Stomach (tissue), 4 donors: ENCODE results near the gene CYP27C1.

Source experiments
- CTCF ChIP-seq, 7 experiments: fragments of 450-650 bp in 4 of 7; fragments of 200-600 bp in 3 of 7; sonication (generic) in 3 of 7; IDR thresholded peaks; one replicate each; pipeline ENCODE4 v1.5.1; 2016 to 2019; ENCODE audit warnings: antibody characterized with exemption in 7 of 7, control low read depth in 2 of 7, mild to moderate bottlenecking in 1 of 7
- POLR2A ChIP-seq, 4 donors: fragments of 450-650 bp; IDR thresholded peaks; one replicate each; pipeline ENCODE4 v1.6.1; 2016; ENCODE audit warnings: antibody characterized with exemption in 4 of 4, control low read depth in 2 of 4, mild to moderate bottlenecking in 1 of 4, moderate library complexity in 1 of 4

- TF ChIP-seq POLR2A (IDR thresholded peaks at IDR 0.05) (no peak), CTCF (IDR thresholded peaks at IDR 0.05) (no peak)
Observed at GRCh38 chr2:127205218-127206125, 14.6 kb downstream of the CYP27C1 start.
